Hepatocyte (in vitro differentiated cells): ENCODE measurements around the gene TMA7. TPM values are rescaled to one million over a fixed set of nuclear protein-coding genes. Genes with fewer than 3 reads are reported as not detected.

Experiments used
- DNase-seq: peaks from one replicate; pipeline ENCODE4 v3.0.0-alpha.2; 2016; ENCODE audit warnings: low spot score
- H2AFZ ChIP-seq: fragments of 200-600 bp; sonication (generic); 2 replicates; pipeline ENCODE4 v1.6.0; 2016; ENCODE audit warnings: antibody characterized with exemption, mild to moderate bottlenecking
- H3K27ac ChIP-seq: fragments of 200-600 bp; sonication (generic); 2 replicates; pipeline ENCODE4 v1.5.1; 2016; ENCODE audit warnings: mild to moderate bottlenecking
- H3K27me3 ChIP-seq: fragments of 200-600 bp; sonication (generic); 2 replicates; pipeline ENCODE4 v1.6.1; 2016
- H3K36me3 ChIP-seq: fragments of 200-600 bp; sonication (generic); replicated peaks from 2 replicates; pipeline ENCODE4 v1.5.1; 2016; ENCODE audit warnings: low read depth; ENCODE audit not compliant: insufficient read depth
- H3K4me1 ChIP-seq: fragments of 200-600 bp; sonication (generic); 2 replicates; pipeline ENCODE4 v1.5.1; 2016; ENCODE audit warnings: mild to moderate bottlenecking, moderate library complexity; ENCODE audit not compliant: insufficient read depth
- H3K4me2 ChIP-seq: fragments of 200-600 bp; sonication (generic); 2 replicates; pipeline ENCODE4 v1.6.0; 2016
- H3K4me3 ChIP-seq: fragments of 200-600 bp; sonication (generic); 2 replicates; pipeline ENCODE4 v1.5.1; 2016; ENCODE audit warnings: mild to moderate bottlenecking
- H3K79me2 ChIP-seq: fragments of 200-600 bp; sonication (generic); 2 replicates; pipeline ENCODE4 v1.6.0; 2017; ENCODE audit warnings: mild to moderate bottlenecking
- H3K9me2 ChIP-seq: fragments of 200-600 bp; sonication (generic); replicated peaks from 2 replicates; pipeline ENCODE4 v1.6.0; 2017; ENCODE audit warnings: mild to moderate bottlenecking; ENCODE audit not compliant: insufficient read depth
- H3K9me3 ChIP-seq: fragments of 200-600 bp; sonication (generic); 2 replicates; pipeline ENCODE4 v1.5.1; 2016; ENCODE audit warnings: low read depth, mild to moderate bottlenecking
- H4K20me1 ChIP-seq: fragments of 200-600 bp; sonication (generic); 2 replicates; pipeline ENCODE4 v1.6.0; 2016; ENCODE audit warnings: mild to moderate bottlenecking; ENCODE audit not compliant: insufficient read depth, poor library complexity, severe bottlenecking
- CTCF ChIP-seq: fragments of 200-600 bp; sonication (generic); IDR thresholded peaks from 2 replicates; pipeline ENCODE4 v1.5.1; 2016; ENCODE audit warnings: antibody characterized with exemption, mild to moderate bottlenecking; ENCODE audit not compliant: poor library complexity
- EZH2 ChIP-seq: fragments of 200-600 bp; sonication (generic); IDR thresholded peaks from 2 replicates; pipeline ENCODE4 v1.6.1; 2016; ENCODE audit warnings: antibody characterized with exemption, mild to moderate bottlenecking, borderline replicate concordance
- EZH2phosphoT487 ChIP-seq: fragments of 200-600 bp; sonication (generic); IDR thresholded peaks from one replicate; pipeline ENCODE4 v1.6.1; 2018; ENCODE audit warnings: antibody characterized with exemption, mild to moderate bottlenecking, low read depth, moderate library complexity; ENCODE audit not compliant: unreplicated experiment, severe bottlenecking
- WGBS: methylation state at CpG from one replicate; pipeline ENCODE4 v1.1.6; 2016; ENCODE audit warnings: low lambda C conversion rate; ENCODE audit errors: missing lambda C conversion rate; 5-methylcytosine and 5-hydroxymethylcytosine counted together
- polyA plus RNA-seq: library from polyadenylated mRNA; unstranded; fragments of >200 nt; fragmentation: Nextera tagmentation; extraction: Ambion mirVana; gene quantifications from 2 replicates; pipeline ENCODE4 v1.2.1, GENCODE V29; 2016
- total RNA-seq: library from RNA; depleted of rRNA; stranded (reverse); fragments of >200 nt; gene quantifications from 2 replicates; pipeline ENCODE4 v1.2.3, GENCODE V29; 2014

The TMA7 gene
- total and polyA plus RNA-seq, 2 experiments from 2014 or later = 381 to 503 TPM

- Histone ChIP-seq H3K4me2 (peak overlapping the region; percentile 97), H3K36me3 (no peaks in the 10 kb centered on the region), H3K4me1 (peaks cover 38% of the 10 kb centered on the region), H2AFZ (no peak overlapping the region), H4K20me1 (peaks cover 49% of the 10 kb centered on the region), H3K27me3 (no peaks in the 10 kb centered on the region), H3K9me3 (no peaks in the 10 kb centered on the region), H3K4me3 (no peak overlapping the region), H3K79me2 (peaks cover 76% of the 10 kb centered on the region), H3K27ac (peak overlapping the region; percentile 51), H3K9me2 (no peaks in the 10 kb centered on the region)
- no peak for TF ChIP-seq EZH2phosphoT487
- TF ChIP-seq CTCF = no peak
- no peak for TF ChIP-seq EZH2
- WGBS = 47% methylated on average over 13 of the region's 13 CpGs
- DNase-seq = no peak
These were observed 14.7 kb upstream of the TMA7 start for GRCh38 chr3:48425281-48425812.

- Histone ChIP-seq H3K79me2 (peaks cover 87% of the 10 kb centered on the region), H3K27ac (peak overlapping the region; percentile 2), H2AFZ (no peak overlapping the region), H3K27me3 (no peaks in the 10 kb centered on the region), H3K36me3 (no peaks in the 10 kb centered on the region), H4K20me1 (peaks cover 49% of the 10 kb centered on the region), H3K9me3 (no peaks in the 10 kb centered on the region), H3K4me1 (peaks cover 49% of the 10 kb centered on the region), H3K9me2 (no peaks in the 10 kb centered on the region), H3K4me2 (peak overlapping the region; percentile 97), H3K4me3 (no peak overlapping the region)
- TF ChIP-seq EZH2phosphoT487 (no peak), EZH2 (no peak), CTCF (no peak)
- WGBS = 82% methylated on average over 10 of the region's 11 CpGs
- no peak for DNase-seq
These were observed 13.6 kb upstream of the TMA7 start for GRCh38 chr3:48426401-48426909.

- WGBS = 75% methylated on average over 7 of the region's 8 CpGs
- Histone ChIP-seq H3K27ac (peak overlapping the region; percentile 96), H3K27me3 (no peaks in the 10 kb centered on the region), H3K4me3 (no peak overlapping the region), H3K36me3 (no peaks in the 10 kb centered on the region), H3K9me2 (no peaks in the 10 kb centered on the region), H2AFZ (no peak overlapping the region), H4K20me1 (peaks cover 49% of the 10 kb centered on the region), H3K4me1 (peaks cover 55% of the 10 kb centered on the region), H3K4me2 (peak overlapping the region; percentile 97), H3K9me3 (no peaks in the 10 kb centered on the region), H3K79me2 (peaks cover 87% of the 10 kb centered on the region)
- TF ChIP-seq EZH2phosphoT487 (no peak), CTCF (no peak), EZH2 (no peak)
- DNase-seq = no peak
These were observed 13.0 kb upstream of the TMA7 start for GRCh38 chr3:48426944-48427629.
